AG04450 (cell line): ENCODE results near the gene AGO3. TPM values are rescaled to one million over a fixed set of nuclear protein-coding genes. Genes with fewer than 3 reads are reported as not detected.

Experiments used
- CTCF ChIA-PET: fragments of 300-600, 350-600 bp; formaldehyde crosslinking; extraction: SDS; loops from one replicate; lab custom pipeline; 2022; ENCODE audit warnings: antibody characterized with exemption, inconsistent platforms; lab: Charles Lee
- POLR2A ChIA-PET: fragments of 350-600 bp; formaldehyde crosslinking; extraction: SDS; loops from one replicate; lab custom pipeline; 2021; ENCODE audit warnings: antibody characterized with exemption, inconsistent platforms; lab: Yijun Ruan, JAX
- DNase-seq: peaks from one replicate; pipeline ENCODE4 v3.0.0-alpha.2; 2011; ENCODE audit warnings: low read depth, low spot score
- H3K27ac ChIP-seq: one replicate; pipeline ENCODE4 v1.5.1; 2012; ENCODE audit warnings: low read depth, low read length, control low read depth
- H3K27me3 ChIP-seq: one replicate; pipeline ENCODE4 v1.6.0; 2012; ENCODE audit warnings: low read length; ENCODE audit not compliant: control insufficient read depth, insufficient read depth
- H3K4me3 ChIP-seq: 2 replicates; pipeline ENCODE4 v1.5.1; 2011; ENCODE audit warnings: mild to moderate bottlenecking, low read depth, low read length, control low read depth
- H3K9me3 ChIP-seq: 2 replicates; pipeline ENCODE4 v1.5.1; 2012; ENCODE audit warnings: low read length; ENCODE audit not compliant: control insufficient read depth, insufficient read depth
- polyA plus RNA-seq: library from polyadenylated mRNA; depleted of rRNA; stranded (reverse); fragments of >200 nt; gene quantifications from 2 replicates; pipeline ENCODE4 v1.2.3, GENCODE V29; 2011
- TF ChIP-seq, protein P1 (sequence below): IDR thresholded peaks from 2 replicates; pipeline ENCODE4 v1.5.1; 2011; ENCODE audit warnings: low read depth, low read length, control low read depth, inconsistent platforms

Gene AGO3
- polyA plus RNA-seq, 1 experiment: 22.5 TPM

DNA sequence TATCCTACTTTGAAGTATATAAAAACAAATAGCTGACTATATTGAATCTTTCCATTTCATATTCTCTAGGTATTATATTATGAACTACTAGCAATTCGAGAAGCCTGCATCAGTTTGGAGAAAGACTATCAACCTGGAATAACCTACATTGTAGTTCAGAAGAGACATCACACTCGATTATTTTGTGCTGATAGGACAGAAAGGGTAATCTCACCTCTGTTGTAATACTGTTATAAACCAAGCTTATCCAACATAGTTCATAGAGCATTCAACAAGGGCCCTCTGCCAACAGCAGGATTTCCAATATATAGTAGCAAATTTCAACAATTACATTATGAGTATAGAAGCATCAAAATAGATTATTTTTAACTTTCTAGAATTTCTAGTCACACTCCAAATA lies 109.3 kb downstream of the AGO3 start:
- DNase-seq: no peak
- no peak overlapping the region for H3K27ac ChIP-seq
- H3K4me3 ChIP-seq: no peak overlapping the region
- ChIA-PET POLR2A (no interaction called here), CTCF (interaction anchor here (0.6 kb wide), 1 partner anchor 45 kb away, joined by 3 read pairs; no protein-coding TSS in a partner anchor)
- H3K9me3 ChIP-seq: no peaks in the 10 kb centered on the region
- H3K27me3 ChIP-seq: no peaks in the 10 kb centered on the region
- TF ChIP-seq, protein P1, sequence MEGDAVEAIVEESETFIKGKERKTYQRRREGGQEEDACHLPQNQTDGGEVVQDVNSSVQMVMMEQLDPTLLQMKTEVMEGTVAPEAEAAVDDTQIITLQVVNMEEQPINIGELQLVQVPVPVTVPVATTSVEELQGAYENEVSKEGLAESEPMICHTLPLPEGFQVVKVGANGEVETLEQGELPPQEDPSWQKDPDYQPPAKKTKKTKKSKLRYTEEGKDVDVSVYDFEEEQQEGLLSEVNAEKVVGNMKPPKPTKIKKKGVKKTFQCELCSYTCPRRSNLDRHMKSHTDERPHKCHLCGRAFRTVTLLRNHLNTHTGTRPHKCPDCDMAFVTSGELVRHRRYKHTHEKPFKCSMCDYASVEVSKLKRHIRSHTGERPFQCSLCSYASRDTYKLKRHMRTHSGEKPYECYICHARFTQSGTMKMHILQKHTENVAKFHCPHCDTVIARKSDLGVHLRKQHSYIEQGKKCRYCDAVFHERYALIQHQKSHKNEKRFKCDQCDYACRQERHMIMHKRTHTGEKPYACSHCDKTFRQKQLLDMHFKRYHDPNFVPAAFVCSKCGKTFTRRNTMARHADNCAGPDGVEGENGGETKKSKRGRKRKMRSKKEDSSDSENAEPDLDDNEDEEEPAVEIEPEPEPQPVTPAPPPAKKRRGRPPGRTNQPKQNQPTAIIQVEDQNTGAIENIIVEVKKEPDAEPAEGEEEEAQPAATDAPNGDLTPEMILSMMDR: no peak

DNA sequence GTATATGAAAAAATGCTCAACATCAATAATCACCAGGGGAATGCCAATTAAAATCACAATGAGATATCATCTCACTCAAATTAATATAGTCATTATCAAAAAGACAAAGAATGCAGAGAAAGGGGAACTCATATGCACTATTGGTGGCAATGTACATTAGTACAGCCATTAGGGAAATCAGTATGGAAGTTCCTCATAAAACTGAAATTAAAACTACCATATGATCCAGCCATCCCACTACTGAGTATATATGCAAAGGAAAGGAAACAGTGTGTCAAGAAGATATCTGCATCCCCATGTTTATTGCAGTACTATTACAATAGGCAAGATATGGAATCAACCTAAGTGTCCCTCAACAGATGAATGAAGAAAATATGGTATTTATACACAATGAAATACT lies 120.9 kb downstream of the AGO3 start:
- H3K9me3 ChIP-seq: no peaks in the 10 kb centered on the region
- TF ChIP-seq, protein P1: no peak
- no peak overlapping the region for H3K27ac ChIP-seq
- no peaks in the 10 kb centered on the region for H3K27me3 ChIP-seq
- ChIA-PET POLR2A (no interaction called here), CTCF (no interaction called here)
- no peak overlapping the region for H3K4me3 ChIP-seq
- DNase-seq: no peak

DNA sequence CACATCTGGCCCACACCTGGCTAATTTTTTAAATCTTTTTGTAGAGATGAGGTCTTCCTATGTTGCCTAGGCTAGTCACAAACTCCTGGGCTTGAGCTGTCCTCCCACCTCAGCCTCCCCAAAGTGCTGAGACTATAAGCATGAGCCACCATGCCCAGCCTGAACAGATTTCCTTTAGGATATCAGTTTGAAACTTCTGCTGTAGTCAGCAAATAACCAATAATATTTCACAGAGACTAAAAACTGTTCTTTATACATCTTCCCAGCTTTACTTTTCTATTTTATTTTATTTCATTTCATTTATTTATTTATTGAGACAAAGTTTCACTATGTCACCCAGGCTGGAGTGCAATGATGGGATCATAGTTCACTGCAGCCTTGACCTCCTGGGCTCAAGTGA lies 123.1 kb downstream of the AGO3 start:
- no peaks in the 10 kb centered on the region for H3K27me3 ChIP-seq
- no peak for DNase-seq
- CTCF ChIA-PET: no interaction called here
- TF ChIP-seq, protein P1: no peak
- no peaks in the 10 kb centered on the region for H3K9me3 ChIP-seq
- H3K27ac ChIP-seq: no peak overlapping the region
- POLR2A ChIA-PET: no interaction called here
- H3K4me3 ChIP-seq: no peak overlapping the region

DNA sequence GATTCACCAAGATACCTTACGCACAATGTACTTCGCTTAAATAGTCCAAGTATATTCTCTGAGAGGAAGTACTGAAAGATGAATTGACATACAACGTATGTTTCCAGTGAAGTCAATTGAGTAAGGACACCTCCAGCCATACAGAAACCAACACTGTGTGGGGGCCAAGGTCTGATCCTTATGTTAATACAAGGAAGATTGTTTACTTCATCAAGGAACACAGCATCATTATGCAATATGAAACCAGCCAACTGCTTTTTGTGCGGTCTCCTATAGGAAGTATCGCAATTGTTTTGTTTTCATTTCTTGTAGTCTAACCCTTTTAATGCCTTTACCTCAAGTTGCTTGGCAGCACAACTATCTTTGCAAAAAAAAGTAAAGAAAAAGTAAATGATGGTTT lies 124.8 kb downstream of the AGO3 start:
- no peak overlapping the region for H3K27ac ChIP-seq
- no peaks in the 10 kb centered on the region for H3K27me3 ChIP-seq
- TF ChIP-seq, protein P1: no peak
- ChIA-PET CTCF (interaction anchor here (1.2 kb wide), 1 partner anchor 172 kb away, joined by 4 read pairs; the partner anchor contains the start of gene AGO1), POLR2A (no interaction called here)
- DNase-seq: no peak
- no peaks in the 10 kb centered on the region for H3K9me3 ChIP-seq
- H3K4me3 ChIP-seq: no peak overlapping the region

DNA sequence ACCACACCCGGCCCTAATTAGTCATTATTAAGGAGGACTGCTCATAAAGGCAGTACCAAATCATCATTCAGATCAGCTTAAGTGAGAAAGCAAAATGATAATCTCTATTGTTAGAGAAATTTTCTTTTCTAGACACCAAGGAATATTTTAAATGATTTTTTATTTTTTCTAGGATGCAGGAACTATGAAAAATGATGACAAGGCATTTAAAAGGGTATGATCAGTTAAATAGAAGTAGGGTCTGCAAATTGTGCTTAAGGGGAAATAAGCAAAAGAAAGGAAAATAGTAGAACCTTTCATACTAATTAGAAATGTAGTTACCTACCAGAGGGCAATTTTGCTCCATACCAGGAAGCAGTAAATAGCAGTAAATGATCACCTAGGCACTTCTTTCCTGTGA lies 131.4 kb downstream of the AGO3 start:
- TF ChIP-seq, protein P1: no peak
- no peaks in the 10 kb centered on the region for H3K27me3 ChIP-seq
- POLR2A ChIA-PET: no interaction called here
- CTCF ChIA-PET: no interaction called here
- no peak overlapping the region for H3K4me3 ChIP-seq
- no peak overlapping the region for H3K27ac ChIP-seq
- H3K9me3 ChIP-seq: no peaks in the 10 kb centered on the region
- no peak for DNase-seq
